D721Med (cell line): ENCODE data around the gene NPY.

Experiments
- DNase-seq: peaks from one replicate; pipeline ENCODE4 v3.0.0; 2011; ENCODE audit warnings: low spot score; ENCODE audit not compliant: insufficient read length
- FAIRE-seq: peaks from 2 replicates; lab custom pipeline; 2011; peaks lifted over from hg19 to GRCh38; lab: Jason Lieb, UNC
- TF ChIP-seq, protein P1 (sequence below): IDR thresholded peaks from 2 replicates; pipeline ENCODE4 v1.5.1; 2012; ENCODE audit warnings: mild to moderate bottlenecking, control low read depth; ENCODE audit not compliant: insufficient read depth; ENCODE audit errors: missing control alignments

Gene NPY

GRCh38 chr7:24312588-24312987 lies 28.6 kb downstream of the NPY start:
- TF ChIP-seq, protein P1, sequence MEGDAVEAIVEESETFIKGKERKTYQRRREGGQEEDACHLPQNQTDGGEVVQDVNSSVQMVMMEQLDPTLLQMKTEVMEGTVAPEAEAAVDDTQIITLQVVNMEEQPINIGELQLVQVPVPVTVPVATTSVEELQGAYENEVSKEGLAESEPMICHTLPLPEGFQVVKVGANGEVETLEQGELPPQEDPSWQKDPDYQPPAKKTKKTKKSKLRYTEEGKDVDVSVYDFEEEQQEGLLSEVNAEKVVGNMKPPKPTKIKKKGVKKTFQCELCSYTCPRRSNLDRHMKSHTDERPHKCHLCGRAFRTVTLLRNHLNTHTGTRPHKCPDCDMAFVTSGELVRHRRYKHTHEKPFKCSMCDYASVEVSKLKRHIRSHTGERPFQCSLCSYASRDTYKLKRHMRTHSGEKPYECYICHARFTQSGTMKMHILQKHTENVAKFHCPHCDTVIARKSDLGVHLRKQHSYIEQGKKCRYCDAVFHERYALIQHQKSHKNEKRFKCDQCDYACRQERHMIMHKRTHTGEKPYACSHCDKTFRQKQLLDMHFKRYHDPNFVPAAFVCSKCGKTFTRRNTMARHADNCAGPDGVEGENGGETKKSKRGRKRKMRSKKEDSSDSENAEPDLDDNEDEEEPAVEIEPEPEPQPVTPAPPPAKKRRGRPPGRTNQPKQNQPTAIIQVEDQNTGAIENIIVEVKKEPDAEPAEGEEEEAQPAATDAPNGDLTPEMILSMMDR: no peak
- FAIRE-seq: no peak
- DNase-seq: no peak

- DNase-seq (no peak), FAIRE-seq (no peak)
- TF ChIP-seq, protein P1: no peak
Observed at GRCh38 chr7:24313777-24314176, 29.8 kb downstream of the NPY start.

GRCh38 chr7:24316340-24316739 lies 32.4 kb downstream of the NPY start:
- no peak for DNase-seq
- TF ChIP-seq, protein P1: no peak
- no peak for FAIRE-seq

DNA sequence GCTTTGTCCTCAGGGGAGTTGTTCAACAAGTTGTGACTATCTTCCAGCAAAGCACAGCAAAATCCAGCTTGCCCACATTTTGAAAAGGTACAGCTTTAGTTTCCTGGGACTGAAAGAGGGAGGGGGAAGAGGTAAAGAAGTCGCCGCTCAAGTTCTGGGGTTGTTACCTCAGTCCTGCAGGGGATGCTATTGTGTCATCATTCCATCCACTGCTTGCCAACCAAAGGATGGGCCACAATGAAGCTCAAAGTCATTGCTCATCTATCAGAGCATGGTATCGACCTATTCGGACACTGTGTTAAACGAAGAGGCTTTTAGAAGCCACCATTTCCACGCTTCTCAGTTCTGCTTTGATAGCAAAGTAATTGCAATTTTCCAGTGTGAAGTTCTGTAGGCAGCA lies 34.3 kb downstream of the NPY start:
- FAIRE-seq (no peak), DNase-seq (no peak)
- TF ChIP-seq, protein P1: no peak

- TF ChIP-seq, protein P1: no peak
- no peak for DNase-seq
- no peak for FAIRE-seq
Observed at GRCh38 chr7:24319209-24319608, 35.2 kb downstream of the NPY start.

DNA sequence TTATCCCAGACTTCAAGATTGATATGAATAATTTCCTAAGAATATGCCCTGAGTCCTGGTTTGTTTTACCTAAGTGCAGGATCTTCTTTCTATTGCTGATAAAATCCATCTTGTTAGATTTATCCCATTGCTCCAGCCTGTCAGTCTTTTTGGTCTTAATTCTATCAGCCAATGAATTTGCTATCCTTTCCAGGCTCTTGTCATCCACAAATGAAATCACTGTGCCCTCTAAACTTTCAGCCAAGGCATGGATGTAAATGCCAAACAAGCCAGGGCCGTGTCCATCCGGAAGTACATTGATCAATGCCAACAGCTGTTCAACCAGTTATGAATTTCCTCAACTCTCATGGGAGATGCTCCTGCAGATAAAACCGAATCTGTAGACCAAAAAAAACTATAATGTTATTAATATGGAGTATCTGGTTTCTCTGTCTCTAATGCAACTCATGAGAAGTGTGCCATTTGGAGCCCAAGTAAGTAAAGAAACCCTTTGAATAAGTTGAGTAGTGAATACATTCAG lies 40.0 kb downstream of the NPY start:
- TF ChIP-seq, protein P1: no peak
- FAIRE-seq (no peak), DNase-seq (no peak)

DNA sequence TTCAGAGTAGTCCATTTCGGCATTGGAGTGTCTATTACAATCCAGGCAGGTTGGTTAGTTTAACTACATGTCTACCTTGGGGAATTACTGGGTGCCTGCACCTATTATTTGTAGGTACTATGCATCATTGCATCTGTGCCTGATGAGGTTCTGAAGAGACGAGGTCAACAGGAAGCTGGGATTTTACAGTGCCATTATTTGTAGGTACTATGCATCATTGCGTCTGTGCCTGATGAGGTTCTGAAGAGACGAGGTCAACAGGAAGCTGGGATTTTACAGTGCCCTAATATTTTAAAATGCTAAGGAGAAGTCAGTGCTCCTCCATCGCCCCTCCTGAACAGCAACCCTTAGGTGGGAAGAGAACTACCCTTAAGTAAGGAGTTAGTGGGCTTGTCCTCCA lies 41.7 kb downstream of the NPY start:
- DNase-seq (no peak), FAIRE-seq (no peak)
- TF ChIP-seq, protein P1: no peak
